Umbilical cord (tissue), 2 donors: ENCODE results near the gene GFAP. TPM values are rescaled to one million over a fixed set of nuclear protein-coding genes. Genes with fewer than 3 reads are reported as not detected.
A peak's percentile ranks its signal among the peaks of the same experiment; 100 is the strongest.

Experiments used
- DNase-seq: peaks from one replicate; pipeline ENCODE4 v3.0.0-alpha.2; 2015; ENCODE audit warnings: low spot score
- total RNA-seq: library from RNA; depleted of rRNA; stranded (reverse); fragments of >200 nt; gene quantifications from one replicate; pipeline ENCODE4 v1.2.3, GENCODE V29; 2014; ENCODE audit warnings: low replicate concordance; ENCODE audit not compliant: insufficient read depth

The GFAP gene
- total RNA-seq, 1 donor from 2014 or later = 6.7 TPM

DNA sequence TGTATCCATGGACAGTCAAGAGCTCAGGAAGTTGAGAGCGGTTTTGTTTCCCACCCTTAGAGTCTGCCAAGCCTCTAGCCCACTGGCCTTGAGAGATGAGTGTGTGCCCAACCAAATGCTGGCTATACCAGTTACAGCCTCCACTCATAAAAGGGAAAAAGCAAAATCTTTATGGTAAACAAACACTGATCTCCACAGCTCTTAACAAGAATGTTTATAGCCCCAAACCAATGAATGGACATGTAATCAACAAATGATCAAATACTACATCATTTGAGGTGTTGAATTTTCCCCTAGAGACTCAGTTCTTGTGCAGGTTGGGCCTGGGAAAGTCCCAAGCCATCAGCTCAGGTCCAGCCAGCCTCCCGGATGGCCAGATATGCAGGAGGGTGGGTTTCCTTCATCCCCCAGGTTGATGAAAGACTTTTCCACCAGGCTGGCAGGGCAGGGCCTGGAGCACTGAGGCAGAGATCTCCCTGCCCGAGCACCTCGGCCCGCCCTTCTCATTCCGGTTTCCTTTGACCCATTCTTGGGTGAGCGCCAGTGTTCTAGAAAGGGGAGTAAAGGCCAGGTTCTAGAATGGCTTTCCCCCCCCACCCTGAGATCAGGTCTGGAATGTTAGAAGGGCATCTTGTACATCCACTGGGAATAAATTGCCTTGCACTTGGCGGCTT is 12.2 kb downstream of the GFAP start:
- no peak for DNase-seq

DNA sequence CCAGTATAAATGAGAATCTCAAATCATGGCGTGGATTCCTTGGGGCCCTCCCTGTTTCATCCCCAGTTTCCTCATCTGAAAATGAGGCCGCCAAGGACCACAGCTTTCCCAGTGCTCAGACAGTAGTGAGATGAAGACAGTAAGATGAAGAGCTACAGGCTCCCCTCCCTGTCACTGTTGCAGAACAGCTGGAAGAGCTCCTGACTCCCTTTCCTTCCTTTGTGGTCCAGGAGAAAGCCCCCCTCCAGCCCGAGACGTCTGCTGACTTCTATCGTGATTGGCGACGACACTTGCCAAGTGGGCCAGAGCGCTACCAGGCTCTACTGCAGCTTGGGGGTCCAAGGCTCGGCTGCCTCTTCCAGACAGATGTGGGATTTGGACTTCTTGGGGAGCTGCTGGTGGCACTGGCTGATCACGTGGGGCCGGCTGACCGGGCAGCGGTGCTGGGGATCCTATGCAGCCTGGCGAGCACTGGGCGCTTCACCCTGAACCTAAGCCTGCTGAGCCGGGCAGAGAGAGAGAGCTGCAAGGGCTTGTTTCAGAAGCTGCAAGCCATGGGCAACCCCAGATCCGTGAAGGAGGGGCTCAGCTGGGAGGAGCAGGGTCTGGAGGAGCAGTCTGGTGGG is 13.1 kb downstream of the GFAP start:
- DNase-seq = no peak

DNA sequence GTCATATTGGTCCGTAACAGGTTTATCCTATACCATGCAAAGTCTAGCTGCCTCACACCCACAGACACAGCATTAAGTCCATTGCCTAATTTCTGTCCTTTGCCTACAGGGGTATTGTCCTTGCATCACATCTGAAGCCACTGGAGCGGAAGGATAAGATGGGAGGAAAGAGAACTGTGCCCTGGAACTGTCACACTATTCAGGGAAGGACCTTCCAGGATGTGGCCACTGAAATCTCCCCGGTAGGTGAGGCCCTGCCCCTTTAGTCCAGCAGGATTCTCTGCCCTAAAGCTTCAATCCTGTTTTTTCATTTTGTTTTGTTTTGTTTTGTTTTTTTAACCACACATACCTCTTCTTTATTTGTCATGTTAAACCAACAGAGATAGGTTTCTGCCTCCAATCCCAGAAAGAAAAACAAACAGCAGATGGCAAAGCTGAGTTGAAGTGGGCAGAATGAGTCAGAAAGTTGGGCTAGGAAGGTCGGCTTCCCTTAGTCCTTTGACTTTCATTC is 13.8 kb downstream of the GFAP start:
- DNase-seq = no peak

- peak; percentile 90 for DNase-seq
Observed at GRCh38 chr17:44900894-44901293, 14.4 kb downstream of the GFAP start.

DNA sequence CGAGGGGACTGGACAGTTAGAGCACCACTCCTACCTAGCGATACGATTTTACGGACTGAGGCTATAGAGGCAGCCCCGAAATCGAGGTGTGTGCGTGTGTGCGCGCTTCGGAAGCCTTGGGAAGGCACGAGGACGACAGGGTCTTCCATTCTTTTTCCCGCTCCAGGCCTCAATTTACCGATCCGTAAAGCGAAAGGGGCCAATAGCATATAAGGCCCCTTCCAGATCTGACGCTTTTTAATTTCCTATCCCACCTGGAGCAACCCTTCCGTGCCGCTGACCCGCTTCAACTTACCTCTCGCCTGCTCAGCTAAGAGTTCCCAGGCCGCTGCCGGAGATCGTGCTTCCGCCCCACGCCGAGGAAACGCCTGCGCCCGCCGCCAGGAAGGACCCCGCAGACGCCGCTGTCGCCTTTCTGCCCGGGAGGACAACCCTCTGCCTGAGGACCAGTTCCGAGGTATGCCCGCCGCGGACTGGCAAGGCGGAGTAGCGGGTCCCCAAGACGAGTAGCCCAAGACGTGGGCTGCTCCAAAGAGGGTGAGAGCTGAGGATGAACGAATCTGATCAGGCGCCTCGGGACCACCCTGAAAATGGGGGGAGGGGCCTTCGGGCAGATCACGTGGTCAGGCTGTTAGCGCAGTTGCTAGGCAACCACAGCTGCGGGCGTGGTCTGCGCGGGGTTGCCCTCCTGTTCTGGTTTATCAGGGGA is 16.1 kb downstream of the GFAP start, which contains the start of gene EFTUD2:
Gene EFTUD2, minus strand, starts transcription at position 372 of the 709 bp plus-strand sequence. CDS start 4,924 bp downstream, outside the sequence.
- peak; percentile 93 for DNase-seq

GRCh38 chr17:44898768-44899073 is 16.6 kb downstream of the GFAP start:
- DNase-seq = no peak

- DNase-seq = no peak
Observed at GRCh38 chr17:44894642-44895041, 20.7 kb downstream of the GFAP start.

- DNase-seq = no peak
Observed at GRCh38 chr17:44892250-44892649, 23.1 kb downstream of the GFAP start.

DNA sequence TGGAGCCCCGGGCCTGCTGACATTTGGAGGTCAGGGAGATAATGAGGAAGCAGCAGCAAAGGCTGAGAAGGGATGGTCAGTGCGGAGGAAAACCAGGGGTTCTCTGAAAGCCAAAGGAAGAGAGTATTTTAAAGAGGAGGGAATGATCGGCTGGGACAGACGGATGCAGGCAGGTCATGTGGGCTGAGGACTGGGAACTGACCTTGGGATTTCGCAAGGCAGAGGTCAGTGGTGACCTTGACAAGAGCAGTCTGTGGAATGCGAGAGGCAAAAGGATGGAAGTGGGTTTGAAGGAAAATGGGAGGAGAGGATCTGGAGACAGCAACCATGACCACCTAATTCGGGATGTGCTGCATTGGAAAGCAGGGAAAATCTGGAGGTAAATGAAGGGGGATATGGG is 26.3 kb downstream of the GFAP start:
- DNase-seq = no peak

GRCh38 chr17:44887971-44888954 is 27.0 kb downstream of the GFAP start:
- DNase-seq = no peak

- no peak for DNase-seq
Observed at GRCh38 chr17:44887016-44887415, 28.3 kb downstream of the GFAP start.

DNA sequence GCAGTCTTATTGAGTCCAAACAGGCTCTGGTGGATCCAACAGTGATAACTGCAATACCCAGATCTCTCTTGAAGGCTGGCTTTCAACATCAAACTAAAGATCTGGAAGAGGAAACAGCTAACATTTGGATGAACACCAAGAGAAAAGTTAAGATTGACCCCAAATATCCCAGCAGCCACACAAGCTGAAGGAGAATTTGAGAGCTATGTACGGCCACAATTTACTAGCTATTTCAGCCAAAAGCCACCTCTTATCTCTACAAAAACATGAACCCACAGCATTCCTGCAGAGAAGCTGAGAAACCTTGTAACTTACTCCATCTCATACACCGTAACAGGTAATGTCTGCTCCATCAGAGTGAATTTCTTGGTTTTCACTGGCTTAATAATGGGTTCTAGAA is 30.4 kb downstream of the GFAP start:
- no peak for DNase-seq

DNA sequence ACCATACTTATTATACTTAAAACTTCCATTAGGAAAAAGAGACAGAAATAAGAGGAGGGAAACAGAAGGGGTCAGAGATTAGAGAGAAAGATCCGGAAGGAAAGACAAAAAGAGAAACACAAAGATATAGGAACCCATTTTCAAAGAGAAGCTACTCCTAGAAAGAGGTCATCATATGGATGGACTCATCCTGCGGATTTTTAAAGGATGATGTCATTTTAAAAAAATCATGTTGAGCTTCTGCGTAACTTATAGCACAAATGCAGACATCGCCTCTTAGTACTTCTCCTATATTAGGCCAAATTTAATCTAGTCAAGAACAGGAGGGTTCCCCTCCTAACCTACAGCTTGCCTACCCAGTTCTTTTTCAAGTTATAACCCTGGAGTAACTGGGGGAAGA is 34.2 kb downstream of the GFAP start:
- DNase-seq = peak; percentile 13

GRCh38 chr17:44880062-44880461 is 35.2 kb downstream of the GFAP start:
- DNase-seq = no peak

- no peak for DNase-seq
Observed at GRCh38 chr17:44879376-44879775, 35.9 kb downstream of the GFAP start.

GRCh38 chr17:44878627-44879221 is 36.6 kb downstream of the GFAP start:
- peak; percentile 45 for DNase-seq

- no peak for DNase-seq
Observed at GRCh38 chr17:44877121-44877520, 38.2 kb downstream of the GFAP start.

- DNase-seq = no peak
Observed at GRCh38 chr17:44875761-44876160, 39.5 kb downstream of the GFAP start.

GRCh38 chr17:44872131-44872768 is 43.0 kb downstream of the GFAP start:
- DNase-seq = no peak

DNA sequence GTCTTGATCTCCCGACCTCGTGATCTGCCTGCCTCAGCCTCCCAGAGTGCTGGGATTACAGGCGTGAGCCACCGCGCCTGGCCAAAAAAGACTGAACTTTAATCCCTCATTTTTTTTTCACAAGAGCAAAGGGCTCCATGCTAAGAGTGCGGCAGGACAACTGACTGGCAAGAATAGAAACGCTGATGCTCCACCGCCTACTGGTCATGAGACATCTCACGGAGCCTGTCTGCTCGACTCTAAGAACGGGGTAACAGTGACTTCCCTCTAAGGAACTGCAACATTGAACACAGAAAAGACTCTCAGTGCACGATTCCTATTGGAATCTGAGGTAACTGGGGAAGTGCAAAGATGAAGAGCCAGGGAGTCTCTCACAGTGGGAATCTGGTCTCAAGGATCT is 43.7 kb downstream of the GFAP start:
- DNase-seq = no peak

GRCh38 chr17:44867841-44868240 is 47.5 kb downstream of the GFAP start:
- no peak for DNase-seq
